ENCODE results near the gene QSER1. TPM values are rescaled to one million over a fixed set of nuclear protein-coding genes. Genes with fewer than 3 reads are reported as not detected.

QSER1 gene
- total and polyA plus RNA-seq, 9 of the 15 experiments (the other 6 are each of a cell fraction or from before 2014, with no cell fraction given): 5.8 to 33.6 (median 22.3) TPM

GRCh38 chr11:32892355-32893092 lies at the start of gene QSER1 (continued):
- peak; percentile 95 for TF ChIP-seq E2F3 (CRISPR knock-in tag; IDR thresholded peaks at IDR 0.05)
- TF ChIP-seq, protein P1, sequence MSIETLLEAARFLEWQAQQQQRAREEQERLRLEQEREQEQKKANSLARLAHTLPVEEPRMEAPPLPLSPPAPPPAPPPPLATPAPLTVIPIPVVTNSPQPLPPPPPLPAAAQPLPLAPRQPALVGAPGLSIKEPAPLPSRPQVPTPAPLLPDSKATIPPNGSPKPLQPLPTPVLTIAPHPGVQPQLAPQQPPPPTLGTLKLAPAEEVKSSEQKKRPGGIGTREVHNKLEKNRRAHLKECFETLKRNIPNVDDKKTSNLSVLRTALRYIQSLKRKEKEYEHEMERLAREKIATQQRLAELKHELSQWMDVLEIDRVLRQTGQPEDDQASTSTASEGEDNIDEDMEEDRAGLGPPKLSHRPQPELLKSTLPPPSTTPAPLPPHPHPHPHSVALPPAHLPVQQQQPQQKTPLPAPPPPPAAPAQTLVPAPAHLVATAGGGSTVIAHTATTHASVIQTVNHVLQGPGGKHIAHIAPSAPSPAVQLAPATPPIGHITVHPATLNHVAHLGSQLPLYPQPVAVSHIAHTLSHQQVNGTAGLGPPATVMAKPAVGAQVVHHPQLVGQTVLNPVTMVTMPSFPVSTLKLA (conservative IDR thresholded peaks at IDR 0.05): peak; percentile 66 to 80
- peak; percentile 14 for TF ChIP-seq SMAD1 (IDR thresholded peaks at IDR 0.05; ENCODE audit: low read depth, low read length, partially characterized antibody)
- peak; percentile 37 to 57; a peak in 1 of 4 replicates for TF ChIP-seq SIN3A (IDR thresholded peaks at IDR 0.05; ENCODE audit: borderline replicate concordance in 2 of 2, control insufficient read depth in 1 of 2, low read depth in 2 of 2, low read length in 2 of 2)
- TF ChIP-seq ZC3H4 (CRISPR knock-in tag; IDR thresholded peaks at IDR 0.05; ENCODE audit: borderline replicate concordance): no peak
- TF ChIP-seq NFIC (IDR thresholded peaks at IDR 0.05): peak; percentile 52
- TF ChIP-seq LCOR (CRISPR knock-in tag; IDR thresholded peaks at IDR 0.05): peak; percentile 55; the same call in 1 of the 2 replicates
- TF ChIP-seq RFX7 (CRISPR knock-in tag; IDR thresholded peaks at IDR 0.05): no peak
- TF ChIP-seq CBFA2T3 (IDR thresholded peaks at IDR 0.05): peak; percentile 56
- peak; percentile 67; the same call in 1 of the 2 replicates for TF ChIP-seq MTA1 (IDR thresholded peaks at IDR 0.05; ENCODE audit: borderline replicate concordance)
- TF ChIP-seq MAZ (CRISPR knock-in tag; conservative IDR thresholded peaks at IDR 0.05 in 1 of 2, IDR thresholded peaks at IDR 0.05 in 1 of 2): peak; percentile 77 to 96; a peak in 3 of 4 replicates
- TF ChIP-seq RBM25 (IDR thresholded peaks at IDR 0.05; ENCODE audit: low read depth, low read length, severe bottlenecking): no peak
- peak; percentile 55 for TF ChIP-seq SIN3B (IDR thresholded peaks at IDR 0.05; ENCODE audit: low read depth)
- TF ChIP-seq, protein P2, sequence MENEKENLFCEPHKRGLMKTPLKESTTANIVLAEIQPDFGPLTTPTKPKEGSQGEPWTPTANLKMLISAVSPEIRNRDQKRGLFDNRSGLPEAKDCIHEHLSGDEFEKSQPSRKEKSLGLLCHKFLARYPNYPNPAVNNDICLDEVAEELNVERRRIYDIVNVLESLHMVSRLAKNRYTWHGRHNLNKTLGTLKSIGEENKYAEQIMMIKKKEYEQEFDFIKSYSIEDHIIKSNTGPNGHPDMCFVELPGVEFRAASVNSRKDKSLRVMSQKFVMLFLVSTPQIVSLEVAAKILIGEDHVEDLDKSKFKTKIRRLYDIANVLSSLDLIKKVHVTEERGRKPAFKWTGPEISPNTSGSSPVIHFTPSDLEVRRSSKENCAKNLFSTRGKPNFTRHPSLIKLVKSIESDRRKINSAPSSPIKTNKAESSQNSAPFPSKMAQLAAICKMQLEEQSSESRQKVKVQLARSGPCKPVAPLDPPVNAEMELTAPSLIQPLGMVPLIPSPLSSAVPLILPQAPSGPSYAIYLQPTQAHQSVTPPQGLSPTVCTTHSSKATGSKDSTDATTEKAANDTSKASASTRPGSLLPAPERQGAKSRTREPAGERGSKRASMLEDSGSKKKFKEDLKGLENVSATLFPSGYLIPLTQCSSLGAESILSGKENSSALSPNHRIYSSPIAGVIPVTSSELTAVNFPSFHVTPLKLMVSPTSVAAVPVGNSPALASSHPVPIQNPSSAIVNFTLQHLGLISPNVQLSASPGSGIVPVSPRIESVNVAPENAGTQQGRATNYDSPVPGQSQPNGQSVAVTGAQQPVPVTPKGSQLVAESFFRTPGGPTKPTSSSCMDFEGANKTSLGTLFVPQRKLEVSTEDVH (IDR thresholded peaks at IDR 0.05; ENCODE audit: low read depth, partially characterized antibody): peak; percentile 79
- TF ChIP-seq EGR1 (conservative IDR thresholded peaks at IDR 0.05): peak; percentile 86
- TF ChIP-seq POLR2G (IDR thresholded peaks at IDR 0.05; ENCODE audit: low read depth, low read length): peak; percentile 91
- TF ChIP-seq CHD2 (IDR thresholded peaks at IDR 0.05; ENCODE audit: low read depth, low read length): peak; percentile 34
- peak; percentile 42; the same call in 1 of the 2 replicates for TF ChIP-seq ARID1B (IDR thresholded peaks at IDR 0.05)
- 0 out of 2 replicates have a peak, but pooled peaks have one; percentile 38 for TF ChIP-seq DMBX1 (CRISPR knock-in tag; IDR thresholded peaks at IDR 0.05; ENCODE audit: borderline replicate concordance)
